Coronary artery (tissue), 2 donors: ENCODE data around the gene SPNS2.

Experiments
- DNase-seq: peaks from one replicate; pipeline ENCODE4 v3.0.0-alpha.2; 2017; ENCODE audit warnings: low spot score
- H3K27ac ChIP-seq, 2 donors: fragments of 200-600 bp; sonication (generic); one replicate each; pipeline ENCODE4 v1.5.1; 2016 to 2019
- H3K4me3 ChIP-seq: fragments of 200-600 bp; sonication (generic); 2 replicates; pipeline ENCODE4 v1.5.1; 2016; ENCODE audit warnings: mild to moderate bottlenecking, moderate library complexity
- TF ChIP-seq, protein P1 (sequence below): fragments of 200-600 bp; sonication (generic); IDR thresholded peaks from one replicate; pipeline ENCODE4 v1.5.1; 2019; ENCODE audit warnings: antibody characterized with exemption

The SPNS2 gene

GRCh38 chr17:4542726-4543191, 44.1 kb downstream of the SPNS2 start:
- no peak overlapping the region for H3K27ac ChIP-seq
- TF ChIP-seq, protein P1, sequence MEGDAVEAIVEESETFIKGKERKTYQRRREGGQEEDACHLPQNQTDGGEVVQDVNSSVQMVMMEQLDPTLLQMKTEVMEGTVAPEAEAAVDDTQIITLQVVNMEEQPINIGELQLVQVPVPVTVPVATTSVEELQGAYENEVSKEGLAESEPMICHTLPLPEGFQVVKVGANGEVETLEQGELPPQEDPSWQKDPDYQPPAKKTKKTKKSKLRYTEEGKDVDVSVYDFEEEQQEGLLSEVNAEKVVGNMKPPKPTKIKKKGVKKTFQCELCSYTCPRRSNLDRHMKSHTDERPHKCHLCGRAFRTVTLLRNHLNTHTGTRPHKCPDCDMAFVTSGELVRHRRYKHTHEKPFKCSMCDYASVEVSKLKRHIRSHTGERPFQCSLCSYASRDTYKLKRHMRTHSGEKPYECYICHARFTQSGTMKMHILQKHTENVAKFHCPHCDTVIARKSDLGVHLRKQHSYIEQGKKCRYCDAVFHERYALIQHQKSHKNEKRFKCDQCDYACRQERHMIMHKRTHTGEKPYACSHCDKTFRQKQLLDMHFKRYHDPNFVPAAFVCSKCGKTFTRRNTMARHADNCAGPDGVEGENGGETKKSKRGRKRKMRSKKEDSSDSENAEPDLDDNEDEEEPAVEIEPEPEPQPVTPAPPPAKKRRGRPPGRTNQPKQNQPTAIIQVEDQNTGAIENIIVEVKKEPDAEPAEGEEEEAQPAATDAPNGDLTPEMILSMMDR: no peak
- no peak overlapping the region for H3K4me3 ChIP-seq
- DNase-seq: no peak

- Histone ChIP-seq H3K4me3 (no peak overlapping the region), H3K27ac (no peak overlapping the region)
- DNase-seq: no peak
- TF ChIP-seq, protein P1: no peak
Measured at GRCh38 chr17:4543557-4544026, 44.9 kb downstream of the SPNS2 start.

DNA sequence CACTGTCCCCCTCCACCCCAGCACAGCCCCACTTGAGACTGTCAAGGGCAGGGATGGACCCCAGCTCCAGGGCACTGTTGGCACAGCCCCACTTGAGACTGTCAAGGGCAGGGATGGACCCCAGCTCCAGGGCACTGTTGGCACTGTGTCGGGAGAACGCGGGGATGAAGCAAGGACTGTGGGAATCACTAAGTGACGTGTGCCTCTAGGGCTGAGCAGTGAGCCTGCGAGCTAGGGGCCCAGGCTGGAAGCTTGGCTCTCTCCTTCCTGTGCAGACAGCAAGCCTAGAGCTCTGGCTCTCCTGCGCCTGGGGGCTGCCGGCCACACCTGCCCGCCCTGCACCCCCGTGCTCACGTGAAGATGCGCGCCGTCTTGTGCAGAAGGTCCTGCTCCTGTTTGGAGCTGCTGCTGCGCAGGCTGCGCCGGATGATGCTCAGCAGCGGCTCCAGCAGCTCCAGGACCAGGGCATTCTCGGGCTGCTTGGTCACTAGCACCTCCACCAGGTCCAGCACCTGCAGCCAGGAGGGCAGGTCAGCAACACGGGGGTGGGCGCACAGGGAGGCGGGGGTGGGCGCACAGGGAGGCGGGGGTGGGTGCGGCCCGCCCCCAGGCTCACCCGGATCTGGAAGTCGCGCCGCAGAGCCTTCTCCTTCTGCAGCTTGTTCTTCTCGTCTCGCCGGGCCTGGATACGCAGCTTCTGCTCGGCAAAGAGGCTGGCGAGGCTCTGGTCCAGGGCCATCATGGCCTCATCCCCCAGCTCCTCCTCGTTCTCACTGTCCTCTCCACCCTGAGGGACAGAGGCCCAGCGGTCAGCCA, 45.7 kb downstream of the SPNS2 start:
- Histone ChIP-seq H3K4me3 (no peak overlapping the region), H3K27ac (no peak overlapping the region)
- DNase-seq: no peak
- TF ChIP-seq, protein P1: no peak

DNA sequence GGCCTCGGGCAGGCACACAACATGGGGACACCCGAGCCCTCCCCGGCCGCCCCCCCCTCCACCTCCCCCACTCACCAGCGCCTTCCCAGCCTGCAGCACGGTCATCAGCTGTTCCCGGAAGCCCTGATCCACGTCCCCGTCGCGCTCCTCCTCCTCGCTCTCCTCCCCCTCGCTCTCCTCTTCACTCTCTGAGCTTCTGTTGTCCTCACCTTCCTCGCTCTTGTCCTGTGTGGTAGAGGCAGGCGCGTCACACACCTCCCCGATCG, 46.2 kb downstream of the SPNS2 start:
- DNase-seq: no peak
- Histone ChIP-seq H3K27ac (no peak overlapping the region), H3K4me3 (no peak overlapping the region)
- TF ChIP-seq, protein P1: no peak

- Histone ChIP-seq H3K27ac (no peak overlapping the region), H3K4me3 (no peak overlapping the region)
- TF ChIP-seq, protein P1: no peak
- peak; percentile 68 for DNase-seq
Measured at GRCh38 chr17:4545217-4545951, 46.7 kb downstream of the SPNS2 start.

DNA sequence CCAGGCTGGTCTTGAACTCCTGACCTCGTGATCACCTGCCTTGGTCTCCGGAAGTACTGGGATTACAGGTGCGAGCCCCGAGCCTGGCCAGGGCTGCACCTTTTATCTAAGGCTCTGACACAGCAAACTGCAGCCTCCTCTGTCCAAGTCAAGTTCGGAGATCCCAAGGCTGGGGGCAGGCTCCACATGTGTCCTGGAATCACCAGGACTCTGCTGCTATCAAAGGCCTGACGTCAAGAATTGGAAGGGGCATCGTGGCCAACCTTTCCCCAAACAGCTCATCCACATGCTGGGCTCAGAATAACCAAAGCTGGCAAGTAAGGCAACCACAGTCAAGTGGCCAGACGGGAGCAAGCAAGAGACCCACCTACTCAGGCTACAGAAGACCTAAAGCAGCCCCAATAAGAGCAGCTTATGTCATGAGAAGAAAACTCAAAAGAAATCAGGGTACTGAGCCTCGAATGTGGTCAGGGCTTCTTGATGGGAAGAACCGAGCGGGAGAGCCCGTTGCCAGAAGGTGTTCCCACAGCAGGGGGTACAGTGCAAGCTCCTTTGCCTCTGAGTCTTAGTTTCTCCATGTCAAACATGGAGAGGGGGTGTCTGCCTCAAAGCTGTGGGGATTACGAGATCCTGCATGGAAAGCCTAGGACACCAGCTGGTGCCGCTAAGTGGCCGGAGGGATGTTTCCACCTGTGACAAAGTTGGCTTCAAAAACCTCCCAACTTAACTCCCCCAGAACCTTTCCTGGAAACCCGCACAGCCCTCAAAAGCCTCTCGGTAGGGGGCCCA, 48.6 kb downstream of the SPNS2 start:
- Histone ChIP-seq H3K4me3 (no peak overlapping the region), H3K27ac (no peak overlapping the region)
- TF ChIP-seq, protein P1: no peak
- DNase-seq: no peak
